Neural progenitor cell (in vitro differentiated cells): ENCODE measurements around the gene HKDC1. TPM values are rescaled to one million over a fixed set of nuclear protein-coding genes. Genes with fewer than 3 reads are reported as not detected.

Experiments used
- DNase-seq: peaks from one replicate; pipeline ENCODE4 v3.0.0-alpha.2; 2016; ENCODE audit warnings: low spot score
- H2AFZ ChIP-seq: fragments of 200-600 bp; sonication (generic); replicated peaks from 2 replicates; pipeline ENCODE4 v1.6.1; 2016; ENCODE audit warnings: antibody characterized with exemption
- H3F3A ChIP-seq: fragments of 200-600 bp; sonication (generic); 2 replicates; pipeline ENCODE4 v1.6.1; 2016; ENCODE audit warnings: antibody characterized with exemption, low read depth
- H3K27ac ChIP-seq: fragments of 200-600 bp; sonication (generic); 2 replicates; pipeline ENCODE4 v1.5.1; 2016; ENCODE audit warnings: mild to moderate bottlenecking
- H3K27me3 ChIP-seq: fragments of 200-600 bp; sonication (generic); 2 replicates; pipeline ENCODE4 v1.6.1; 2016; ENCODE audit warnings: mild to moderate bottlenecking, moderate library complexity
- H3K36me3 ChIP-seq: fragments of 200-600 bp; sonication (generic); 2 replicates; pipeline ENCODE4 v1.5.1; 2016
- H3K4me1 ChIP-seq: fragments of 200-600 bp; sonication (generic); 2 replicates; pipeline ENCODE4 v1.6.1; 2016; ENCODE audit warnings: mixed run types
- H3K4me2 ChIP-seq: fragments of 200-600 bp; sonication (generic); 2 replicates; pipeline ENCODE4 v1.6.1; 2016
- H3K4me3 ChIP-seq: fragments of 200-600 bp; sonication (generic); 2 replicates; pipeline ENCODE4 v1.5.1; 2016
- H3K79me2 ChIP-seq: fragments of 200-600 bp; sonication (generic); 2 replicates; pipeline ENCODE4 v1.6.1; 2016; ENCODE audit warnings: low read depth
- H3K9ac ChIP-seq: fragments of 200-600 bp; sonication (generic); 2 replicates; pipeline ENCODE4 v1.6.1; 2016
- H3K9me3 ChIP-seq: fragments of 200-600 bp; sonication (generic); 2 replicates; pipeline ENCODE4 v1.5.1; 2016; ENCODE audit warnings: low read depth
- H4K20me1 ChIP-seq: fragments of 200-600 bp; sonication (generic); 2 replicates; pipeline ENCODE4 v1.6.1; 2016; ENCODE audit warnings: low read depth
- H3K27ac Mint-ChIP-seq: 3 replicates; pipeline ENCODE4 v1.8.0; 2021; ENCODE audit warnings: mixed read lengths
- H3K27me3 Mint-ChIP-seq: 2 replicates; pipeline ENCODE4 v1.8.0; 2022; ENCODE audit warnings: low read depth, mild to moderate bottlenecking, inconsistent platforms, moderate library complexity, mixed read lengths; ENCODE audit not compliant: insufficient read depth
- H3K36me3 Mint-ChIP-seq: 3 replicates; pipeline ENCODE4 v1.8.0; 2021; ENCODE audit warnings: mixed read lengths
- H3K4me1 Mint-ChIP-seq: 3 replicates; pipeline ENCODE4 v1.8.0; 2021; ENCODE audit warnings: mixed read lengths
- H3K4me3 Mint-ChIP-seq: 3 replicates; pipeline ENCODE4 v1.8.0; 2021; ENCODE audit warnings: mild to moderate bottlenecking, moderate library complexity, mixed read lengths
- H3K9me3 Mint-ChIP-seq: 3 replicates; pipeline ENCODE4 v1.8.0; 2020; ENCODE audit warnings: mixed read lengths
- CTCF ChIP-seq: fragments of 200-600 bp; sonication (generic); IDR thresholded peaks from 2 replicates; pipeline ENCODE4 v1.5.1; 2017; ENCODE audit warnings: antibody characterized with exemption, mild to moderate bottlenecking
- EZH2 ChIP-seq: fragments of 200-600 bp; sonication (generic); IDR thresholded peaks from 2 replicates; pipeline ENCODE4 v1.6.1; 2017; ENCODE audit warnings: antibody characterized with exemption, mild to moderate bottlenecking, moderate library complexity
- EZH2phosphoT487 ChIP-seq: fragments of 200-600 bp; sonication (generic); IDR thresholded peaks from 2 replicates; pipeline ENCODE4 v1.6.1; 2017; ENCODE audit warnings: antibody characterized with exemption
- total RNA-seq: library from RNA; depleted of rRNA; stranded (reverse); fragments of >200 nt; gene quantifications from 2 replicates; pipeline ENCODE4 v1.2.3, GENCODE V29; 2015; ENCODE audit warnings: low replicate concordance

The HKDC1 gene
- total RNA-seq, 1 donor from 2014 or later, result 0.30 TPM

DNA sequence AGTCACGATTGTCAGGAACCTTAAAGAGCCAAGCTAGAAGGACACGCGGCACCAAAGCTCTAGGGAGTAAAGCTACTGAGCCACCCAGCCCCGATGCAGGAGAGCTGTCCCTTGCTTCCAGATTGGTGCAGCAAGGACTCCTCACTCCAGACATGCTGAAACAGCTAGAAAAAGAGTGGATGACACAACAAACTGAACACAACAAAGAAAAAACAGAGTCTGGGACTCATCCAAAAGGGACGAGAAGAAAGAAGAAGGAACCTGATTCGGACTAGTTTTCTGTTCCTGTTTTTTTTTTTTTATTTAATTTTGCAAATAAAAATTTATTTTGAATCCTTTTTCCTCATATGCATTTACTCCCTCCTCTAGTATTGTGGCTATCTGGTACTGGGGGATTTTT lies 11.4 kb upstream of the HKDC1 start:
- Histone ChIP-seq H3K4me2 (no peak overlapping the region), H4K20me1 (no peaks in the 10 kb centered on the region), H3F3A (no peaks in the 10 kb centered on the region), H3K27ac (no peak overlapping the region), H3K4me1 (no peaks in the 10 kb centered on the region), H3K9me3 (no peaks in the 10 kb centered on the region), H3K27me3 (no peaks in the 10 kb centered on the region), H3K9ac (no peak overlapping the region), H3K4me3 (no peak overlapping the region), H3K36me3 (no peaks in the 10 kb centered on the region), H2AFZ (no peak overlapping the region), H3K79me2 (no peaks in the 10 kb centered on the region)
- Mint-ChIP-seq H3K9me3 (peaks cover 3% of the 10 kb centered on the region), H3K36me3 (peaks cover 14% of the 10 kb centered on the region), H3K27ac (no peak overlapping the region), H3K4me3 (no peak overlapping the region), H3K4me1 (peaks cover 4% of the 10 kb centered on the region), H3K27me3 (peaks cover 2% of the 10 kb centered on the region)
- TF ChIP-seq CTCF (no peak), EZH2 (no peak), EZH2phosphoT487 (no peak)
- DNase-seq, result no peak

DNA sequence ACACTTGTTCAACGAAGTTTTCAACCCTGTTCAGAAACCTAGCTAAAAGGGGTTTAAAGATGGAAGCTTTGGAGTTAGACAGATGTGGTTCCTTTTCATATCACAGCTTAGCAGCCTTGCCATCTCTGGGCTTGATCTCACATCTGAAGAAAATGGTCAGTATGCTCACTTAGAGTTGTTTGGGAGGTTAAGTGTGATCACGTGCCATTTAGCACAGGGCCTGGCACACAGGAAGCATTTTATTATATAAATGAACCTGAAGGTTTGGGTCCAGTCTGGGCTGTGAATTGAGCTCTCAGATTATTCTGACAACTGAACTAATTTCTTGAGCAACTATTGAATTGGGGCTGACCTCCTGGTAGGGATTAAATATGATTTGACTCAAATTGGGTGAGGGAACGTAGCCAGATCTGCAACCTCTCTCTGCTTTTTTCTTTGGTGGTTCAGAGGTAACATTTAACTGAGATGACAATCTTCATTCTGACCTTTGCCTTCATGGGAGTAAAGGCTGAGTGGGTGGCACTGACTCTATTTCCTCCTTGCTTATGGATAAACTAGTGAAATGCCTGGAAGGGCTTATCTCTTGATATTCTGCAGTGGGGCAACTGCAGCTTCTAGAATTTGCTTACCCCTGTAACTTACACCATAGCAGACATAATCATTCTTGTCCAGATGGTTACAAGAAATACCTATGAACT lies 10.2 kb upstream of the HKDC1 start:
- no peaks in the 10 kb centered on the region for H3K79me2 ChIP-seq
- Mint-ChIP-seq H3K9me3 (peaks cover 6% of the 10 kb centered on the region), H3K27ac (no peak overlapping the region)

GRCh38 chr10:69211104-69211503 lies 9.0 kb upstream of the HKDC1 start:
- H3F3A ChIP-seq, result no peaks in the 10 kb centered on the region
- H3K79me2 ChIP-seq, result no peaks in the 10 kb centered on the region
- Mint-ChIP-seq H3K4me1 (peaks cover 4% of the 10 kb centered on the region), H3K9me3 (peaks cover 6% of the 10 kb centered on the region), H3K4me3 (no peak overlapping the region), H3K27me3 (peaks cover 2% of the 10 kb centered on the region), H3K36me3 (peaks cover 14% of the 10 kb centered on the region), H3K27ac (no peak overlapping the region)
- no peaks in the 10 kb centered on the region for H3K9me3 ChIP-seq
- no peak overlapping the region for H2AFZ ChIP-seq
- no peaks in the 10 kb centered on the region for H3K36me3 ChIP-seq
- no peaks in the 10 kb centered on the region for H4K20me1 ChIP-seq
- no peaks in the 10 kb centered on the region for H3K27me3 ChIP-seq
- H3K4me3 ChIP-seq, result no peak overlapping the region
- H3K4me2 ChIP-seq, result no peak overlapping the region
- DNase-seq, result no peak
- TF ChIP-seq CTCF (no peak), EZH2 (no peak), EZH2phosphoT487 (no peak)
- H3K4me1 ChIP-seq, result no peaks in the 10 kb centered on the region
- no peak overlapping the region for H3K9ac ChIP-seq
- no peak overlapping the region for H3K27ac ChIP-seq

More for the DNA sequence above, 10.2 kb upstream of the HKDC1 start:
- Mint-ChIP-seq H3K36me3 (peaks cover 14% of the 10 kb centered on the region), H3K27me3 (peaks cover 2% of the 10 kb centered on the region), H3K4me1 (peaks cover 4% of the 10 kb centered on the region), H3K4me3 (no peak overlapping the region)
- H3K27ac ChIP-seq, result no peak overlapping the region
- TF ChIP-seq CTCF (no peak), EZH2phosphoT487 (no peak), EZH2 (no peak)
- H3F3A ChIP-seq, result no peaks in the 10 kb centered on the region
- no peaks in the 10 kb centered on the region for H3K4me1 ChIP-seq
- H3K9me3 ChIP-seq, result no peaks in the 10 kb centered on the region
- no peaks in the 10 kb centered on the region for H3K36me3 ChIP-seq
- no peak overlapping the region for H2AFZ ChIP-seq
- no peak overlapping the region for H3K4me2 ChIP-seq
- no peak for DNase-seq
- no peak overlapping the region for H3K4me3 ChIP-seq
- no peaks in the 10 kb centered on the region for H4K20me1 ChIP-seq
- H3K9ac ChIP-seq, result no peak overlapping the region
- no peaks in the 10 kb centered on the region for H3K27me3 ChIP-seq
